HG02623 (cell line): ENCODE results near the gene VIL1.

Experiments used
- ATAC-seq: cut with Tn5 transposase; IDR thresholded peaks from one replicate; pipeline ENCODE4 v1.9.1; 2021; ENCODE audit warnings: moderate library complexity; ENCODE audit not compliant: unreplicated experiment

The VIL1 gene

GRCh38 chr2:218418717-218419458, at the start of gene VIL1:
TSS of gene VIL1 (plus strand) at chr2:218419123. CDS start at chr2:218423779, 4,656 bp downstream.
- ATAC-seq = no peak

GRCh38 chr2:218369330-218369729, 49.6 kb upstream of the VIL1 start:
- ATAC-seq = no peak

- no peak for ATAC-seq
Measured at GRCh38 chr2:218370410-218371063, 48.4 kb upstream of the VIL1 start.

GRCh38 chr2:218371983-218372350, 47.0 kb upstream of the VIL1 start:
- no peak for ATAC-seq

- ATAC-seq = no peak
Measured at GRCh38 chr2:218374795-218375194, 44.1 kb upstream of the VIL1 start.

- no peak for ATAC-seq
Measured at GRCh38 chr2:218375212-218375611, 43.7 kb upstream of the VIL1 start.

GRCh38 chr2:218378053-218378452, 40.9 kb upstream of the VIL1 start:
- ATAC-seq = no peak

GRCh38 chr2:218381916-218382366, 37.0 kb upstream of the VIL1 start, which contains the start of gene SLC11A1:
TSS of gene SLC11A1 (plus strand) at chr2:218382273. CDS start at chr2:218382369, 96 bp downstream.
- no peak for ATAC-seq

GRCh38 chr2:218382785-218383184, 36.1 kb upstream of the VIL1 start:
- no peak for ATAC-seq

GRCh38 chr2:218383892-218384519, 34.9 kb upstream of the VIL1 start:
- ATAC-seq = no peak

GRCh38 chr2:218384975-218385374, 33.9 kb upstream of the VIL1 start:
- ATAC-seq = no peak

GRCh38 chr2:218386505-218387368, 32.2 kb upstream of the VIL1 start:
- ATAC-seq = no peak

- no peak for ATAC-seq
Measured at GRCh38 chr2:218387369-218388194, 31.3 kb upstream of the VIL1 start.

GRCh38 chr2:218389333-218390150, 29.4 kb upstream of the VIL1 start:
- no peak for ATAC-seq

GRCh38 chr2:218391202-218391601, 27.7 kb upstream of the VIL1 start:
- no peak for ATAC-seq

- ATAC-seq = no peak
Measured at GRCh38 chr2:218392459-218392858, 26.5 kb upstream of the VIL1 start.

- ATAC-seq = no peak
Measured at GRCh38 chr2:218392891-218393462, 25.9 kb upstream of the VIL1 start.

GRCh38 chr2:218393750-218394290, 25.1 kb upstream of the VIL1 start:
- ATAC-seq = no peak
